LNCAP (cell line): ENCODE data around the gene NUP214.

ENCODE experiments used
- TF ChIP-seq, protein P1 (sequence below): fragments of 450-650 bp; IDR thresholded peaks from 2 replicates; pipeline ENCODE4 v1.5.1; 2017; ENCODE audit warnings: mild to moderate bottlenecking

NUP214 gene

DNA sequence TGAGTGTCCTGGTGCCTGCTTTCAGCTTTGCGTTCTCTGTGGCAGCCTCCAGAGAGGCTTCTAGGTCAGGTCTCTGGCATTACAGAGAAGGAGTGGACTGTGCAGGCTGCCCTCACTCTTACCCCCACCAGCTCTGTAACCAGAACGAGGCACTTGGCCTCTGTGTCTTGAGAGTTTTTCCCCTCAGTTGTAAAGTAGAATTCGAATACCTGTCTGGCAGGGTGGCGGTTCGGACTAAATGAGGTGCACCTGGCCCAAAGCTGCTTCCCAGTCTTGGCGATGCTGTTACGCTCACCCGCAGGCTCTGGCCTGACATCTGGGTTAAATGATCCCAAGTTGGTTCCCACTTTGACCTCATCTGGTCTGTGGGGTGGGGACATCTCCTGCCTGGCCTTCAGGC is 110.8 kb downstream of the NUP214 start:
- TF ChIP-seq, protein P1, sequence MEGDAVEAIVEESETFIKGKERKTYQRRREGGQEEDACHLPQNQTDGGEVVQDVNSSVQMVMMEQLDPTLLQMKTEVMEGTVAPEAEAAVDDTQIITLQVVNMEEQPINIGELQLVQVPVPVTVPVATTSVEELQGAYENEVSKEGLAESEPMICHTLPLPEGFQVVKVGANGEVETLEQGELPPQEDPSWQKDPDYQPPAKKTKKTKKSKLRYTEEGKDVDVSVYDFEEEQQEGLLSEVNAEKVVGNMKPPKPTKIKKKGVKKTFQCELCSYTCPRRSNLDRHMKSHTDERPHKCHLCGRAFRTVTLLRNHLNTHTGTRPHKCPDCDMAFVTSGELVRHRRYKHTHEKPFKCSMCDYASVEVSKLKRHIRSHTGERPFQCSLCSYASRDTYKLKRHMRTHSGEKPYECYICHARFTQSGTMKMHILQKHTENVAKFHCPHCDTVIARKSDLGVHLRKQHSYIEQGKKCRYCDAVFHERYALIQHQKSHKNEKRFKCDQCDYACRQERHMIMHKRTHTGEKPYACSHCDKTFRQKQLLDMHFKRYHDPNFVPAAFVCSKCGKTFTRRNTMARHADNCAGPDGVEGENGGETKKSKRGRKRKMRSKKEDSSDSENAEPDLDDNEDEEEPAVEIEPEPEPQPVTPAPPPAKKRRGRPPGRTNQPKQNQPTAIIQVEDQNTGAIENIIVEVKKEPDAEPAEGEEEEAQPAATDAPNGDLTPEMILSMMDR = no peak

DNA sequence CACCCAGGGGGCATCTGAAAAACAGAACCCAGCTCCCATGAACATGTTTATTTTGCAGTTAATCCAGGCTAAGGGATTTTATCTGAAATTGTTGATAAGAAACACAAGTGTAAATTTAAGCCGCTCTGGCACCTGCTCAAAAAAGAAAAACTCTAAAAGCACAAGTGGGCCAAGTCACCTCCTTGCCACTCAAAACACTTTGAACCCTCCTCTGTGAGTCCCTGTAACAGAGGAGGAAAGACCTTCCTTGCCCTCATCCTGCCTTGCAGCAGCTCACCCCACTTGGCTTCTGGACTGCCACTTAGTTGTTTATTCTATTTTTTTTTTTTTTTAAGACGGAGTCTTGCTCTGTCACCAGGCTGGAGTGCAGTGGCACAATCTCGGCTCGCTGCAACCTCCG is 111.4 kb downstream of the NUP214 start:
- TF ChIP-seq, protein P1 = no peak

DNA sequence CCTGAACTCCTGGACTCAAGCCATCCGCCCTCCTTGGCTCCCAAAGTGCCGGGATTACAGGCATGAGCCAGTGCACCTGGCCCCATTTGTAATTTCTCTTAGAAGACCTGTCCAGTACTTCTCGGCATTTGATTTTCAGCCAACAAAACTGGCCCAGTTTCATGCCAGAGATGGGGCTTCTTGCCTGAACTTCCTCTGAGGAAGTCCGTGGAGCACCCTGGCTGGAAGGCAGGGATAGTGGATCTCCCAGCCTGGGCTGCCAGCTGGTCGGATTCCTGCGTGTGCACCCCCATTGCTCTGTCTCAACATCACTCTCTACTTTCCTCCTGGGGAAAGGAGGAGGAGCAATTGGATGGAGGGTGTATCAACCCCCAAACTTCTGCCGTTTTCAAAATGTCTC is 111.9 kb downstream of the NUP214 start:
- TF ChIP-seq, protein P1 = no peak

DNA sequence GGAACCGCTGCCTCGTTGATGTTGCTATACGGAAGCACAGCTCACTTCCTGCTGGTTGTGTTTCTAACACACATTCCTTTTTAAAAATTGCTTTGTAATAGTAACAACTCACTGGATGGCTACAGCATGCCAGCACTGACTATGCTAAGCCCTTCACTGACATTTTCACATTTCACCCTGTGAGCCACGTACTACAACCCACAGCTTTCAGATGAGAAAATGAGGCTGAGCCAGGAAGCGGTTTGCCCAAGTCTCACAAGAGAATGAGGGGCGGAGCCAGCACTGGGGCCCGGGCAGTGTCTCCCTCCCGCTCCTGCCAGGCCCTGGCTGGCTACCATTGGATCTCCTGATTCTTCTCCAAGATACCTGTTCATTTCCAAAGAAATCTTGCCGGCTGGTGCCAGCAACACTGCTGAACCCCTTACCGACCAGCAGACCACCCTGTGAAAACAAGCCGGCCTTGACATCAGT is 112.6 kb downstream of the NUP214 start:
- TF ChIP-seq, protein P1 = no peak

DNA sequence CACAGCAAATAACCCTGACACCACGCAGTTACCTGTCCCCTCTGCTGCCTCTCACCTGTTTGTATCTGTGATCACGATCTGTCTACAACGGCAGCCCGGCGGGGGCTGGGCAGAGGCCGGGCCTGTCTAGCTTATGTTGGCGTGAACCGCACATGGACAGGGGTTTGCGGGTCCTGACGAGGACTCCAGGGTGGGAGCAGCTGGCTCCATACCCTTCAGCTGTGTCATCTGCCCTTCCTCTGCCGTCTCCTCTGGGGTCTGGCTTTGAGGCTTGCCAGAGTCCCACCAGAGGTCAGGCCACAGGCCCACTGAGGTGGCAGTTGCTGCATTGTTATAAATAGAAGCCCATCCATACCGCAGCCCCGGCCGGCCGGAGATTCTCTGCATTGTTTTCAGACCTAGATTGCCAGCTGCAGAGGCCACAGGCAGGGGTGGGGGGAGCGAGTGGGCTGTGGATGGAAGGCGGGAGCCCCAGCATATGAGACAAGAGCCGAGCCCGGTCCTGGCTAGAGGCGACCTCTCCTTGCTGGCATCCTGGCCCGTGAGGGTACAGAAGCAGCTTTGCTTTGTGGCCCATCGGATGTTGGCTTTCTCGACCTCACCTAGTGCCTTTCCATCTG is 113.1 kb downstream of the NUP214 start:
- TF ChIP-seq, protein P1 = no peak

GRCh38 chr9:131239161-131239975 is 114.0 kb downstream of the NUP214 start:
- TF ChIP-seq, protein P1 = no peak

DNA sequence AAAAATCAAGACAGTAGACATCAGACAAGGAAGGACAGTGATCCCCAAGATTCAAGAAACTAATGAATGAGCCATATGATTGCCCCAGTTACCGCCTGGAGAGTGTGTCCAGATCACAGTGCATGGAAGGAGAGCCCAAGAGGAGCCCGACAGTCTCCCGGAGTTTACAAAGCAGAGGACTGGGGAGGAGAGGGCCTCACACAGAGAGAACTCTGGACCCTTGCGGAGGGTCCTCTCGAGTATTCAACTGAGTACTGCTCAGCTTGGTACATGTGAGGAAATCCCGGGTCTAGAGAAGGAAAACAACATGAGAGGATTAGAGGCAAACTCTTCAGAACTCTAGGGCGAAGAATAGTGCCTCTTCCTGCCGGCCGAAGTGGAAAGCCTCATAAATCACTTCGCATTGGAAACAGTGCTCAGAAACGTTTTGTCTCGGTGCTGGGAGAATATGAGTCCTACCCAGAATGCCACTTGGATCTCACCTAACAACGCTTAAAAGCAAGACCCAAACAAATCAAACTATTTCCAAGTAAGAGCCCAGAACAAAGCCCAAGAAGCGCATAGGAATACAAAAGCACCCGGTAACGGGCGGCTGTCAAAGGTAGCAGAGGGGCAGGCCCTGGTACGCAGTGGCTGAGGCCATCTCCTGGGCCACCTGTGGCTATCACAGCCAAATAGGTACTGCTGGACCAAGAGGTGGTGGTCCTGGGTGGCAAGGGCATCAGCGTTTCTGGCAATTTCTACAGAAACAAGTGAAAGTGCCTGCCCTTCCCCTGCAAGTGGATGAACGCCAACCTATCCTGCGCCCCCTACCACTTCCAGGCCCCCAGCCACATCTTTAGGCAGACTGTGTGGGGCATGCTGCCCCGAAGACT is 114.9 kb downstream of the NUP214 start:
- TF ChIP-seq, protein P1 = no peak
